ENCODE data around the gene TACSTD2.

DNA sequence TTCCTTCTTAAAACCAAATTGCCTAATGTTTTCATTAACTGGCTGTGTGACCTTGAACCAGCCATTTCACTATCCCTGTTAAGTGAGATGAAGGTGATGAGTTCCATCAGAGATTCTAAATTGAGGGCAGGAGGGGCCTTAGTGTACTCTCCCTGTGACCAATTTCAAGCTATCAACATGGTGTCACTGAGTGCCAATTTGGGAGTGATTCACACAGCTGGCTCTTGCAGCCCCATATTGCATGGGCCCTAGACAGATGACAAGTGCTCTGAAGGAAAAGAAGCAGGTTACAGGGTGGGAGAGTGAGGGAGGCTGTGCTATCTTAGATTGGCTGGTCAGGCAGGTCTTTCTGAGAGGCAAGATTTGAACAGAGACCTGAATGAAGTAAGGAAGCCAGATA, 13.0 kb upstream of the TACSTD2 start:
- TF ChIP-seq GATA2 (IDR thresholded peaks at IDR 0.05; ENCODE audit: low read depth, low read length) (no peak), GATA3 (IDR thresholded peaks at IDR 0.05; ENCODE audit: low read depth, low read length) (no peak)
